ENCODE data around the gene BRAP. TPM values are rescaled to one million over a fixed set of nuclear protein-coding genes. Genes with fewer than 3 reads are reported as not detected.

Gene BRAP
- total and polyA plus RNA-seq, 2 experiments from 2014 or later, result 14.7 to 18.7 TPM

DNA sequence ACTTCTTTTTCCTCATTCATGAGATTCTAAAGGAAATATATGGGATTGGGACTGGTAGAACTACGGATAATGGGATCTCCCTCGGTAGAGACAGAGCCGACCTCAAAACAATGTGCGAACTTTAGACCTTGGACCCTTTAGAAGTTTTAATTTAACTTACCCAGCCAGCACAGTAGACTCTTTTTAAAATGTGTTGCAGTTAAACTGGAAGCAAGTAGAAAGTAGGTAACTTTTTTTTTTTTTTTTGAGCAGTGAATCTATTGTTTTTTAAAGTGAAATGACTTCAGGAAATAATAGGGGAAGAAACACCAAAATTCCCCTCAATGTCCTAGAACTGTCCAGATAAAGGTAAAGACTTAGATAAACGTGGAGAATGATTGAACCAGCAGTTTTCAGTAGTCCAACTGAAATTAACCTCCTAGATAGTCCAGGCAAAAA lies 85.5 kb downstream of the BRAP start:
- TF ChIP-seq EZH2 (IDR thresholded peaks at IDR 0.05; ENCODE audit: insufficient read depth, poor library complexity, severe bottlenecking) (no peak), EZH2phosphoT487 (IDR thresholded peaks at IDR 0.05; ENCODE audit: insufficient read depth, low read depth) (no peak)
- Histone ChIP-seq H3K4me3 (peak overlapping the region; percentile 98), H3K4me1 (ENCODE audit: insufficient read depth) (peaks cover 17% of the 10 kb centered on the region), H3K27ac (peak overlapping the region; percentile 94), H3K4me2 (ENCODE audit: unreplicated experiment) (peak overlapping the region; percentile 99), H3F3A (ENCODE audit: insufficient read depth) (peaks cover 25% of the 10 kb centered on the region), H3K9me3 (ENCODE audit: low read depth) (no peaks in the 10 kb centered on the region), H3K27me3 (replicated peaks; ENCODE audit: insufficient read depth) (no peaks in the 10 kb centered on the region), H3K9me2 (ENCODE audit: insufficient read depth) (no peaks in the 10 kb centered on the region), H3K9ac (peak overlapping the region; percentile 91), H4K20me1 (ENCODE audit: insufficient read depth) (peaks cover 13% of the 10 kb centered on the region), H2AFZ (peak overlapping the region; percentile 78), H3K36me3 (ENCODE audit: low read depth) (no peaks in the 10 kb centered on the region), H3K79me2 (ENCODE audit: insufficient read depth) (peaks cover 56% of the 10 kb centered on the region)
- no peak for DNase-seq
- WGBS, 2 experiments (ENCODE audit: low coverage in 1 of 2, low lambda C conversion rate in 2 of 2, missing lambda C conversion rate in 2 of 2), result 9 to 14% methylated on average over 5 of the region's 5 CpGs
- in situ Hi-C loops (cut with MboI), result no loop called here

DNA sequence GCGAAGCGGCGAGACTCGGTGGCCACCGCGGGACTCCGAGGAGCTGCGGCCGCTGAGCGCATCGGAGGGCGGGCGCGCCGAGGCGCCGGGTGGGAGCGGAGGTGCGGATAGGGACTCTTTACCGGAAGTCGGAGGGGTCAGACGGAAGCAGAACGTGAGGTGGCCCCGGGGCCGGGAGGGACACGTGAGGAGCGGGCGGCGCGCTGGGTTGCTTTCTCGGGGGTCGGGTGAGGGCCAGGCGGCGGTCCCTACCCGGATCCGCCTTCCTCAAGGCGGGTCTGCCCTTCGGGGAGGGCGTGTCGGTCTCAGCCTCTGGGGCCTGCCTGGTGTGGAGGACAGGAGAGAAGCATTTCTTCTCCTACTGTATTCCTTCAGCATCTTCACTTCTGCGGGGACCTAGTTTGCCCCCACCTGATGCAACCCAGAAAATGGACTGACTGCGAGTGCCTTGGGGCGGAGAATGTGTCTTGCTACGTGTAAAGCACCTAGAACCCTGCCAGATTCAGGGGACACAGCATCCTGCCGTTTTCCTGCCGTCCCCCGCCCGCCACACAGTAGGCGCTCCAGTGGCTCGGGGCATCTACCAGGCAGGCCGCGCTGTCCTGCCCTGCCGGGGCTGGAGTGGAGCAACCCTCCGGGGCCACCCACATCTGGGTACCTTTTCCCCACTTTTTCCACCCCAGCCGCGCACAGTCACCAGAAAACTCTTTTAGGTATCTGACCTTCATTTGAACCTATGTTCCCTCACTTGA lies 86.1 kb downstream of the BRAP start:
- peaks cover 18% of the 10 kb centered on the region for H4K20me1 ChIP-seq (ENCODE audit: insufficient read depth)
- peak overlapping the region; percentile 94 for H3K27ac ChIP-seq
- H3K9me3 ChIP-seq (ENCODE audit: low read depth), result no peaks in the 10 kb centered on the region
- peaks cover 30% of the 10 kb centered on the region for H3F3A ChIP-seq (ENCODE audit: insufficient read depth)
- peak overlapping the region; percentile 78 for H2AFZ ChIP-seq
- H3K27me3 ChIP-seq (replicated peaks; ENCODE audit: insufficient read depth), result no peaks in the 10 kb centered on the region
- H3K9me2 ChIP-seq (ENCODE audit: insufficient read depth), result no peaks in the 10 kb centered on the region
- H3K79me2 ChIP-seq (ENCODE audit: insufficient read depth), result peaks cover 62% of the 10 kb centered on the region
- peak overlapping the region; percentile 99 for H3K4me2 ChIP-seq (ENCODE audit: unreplicated experiment)
- in situ Hi-C loops (cut with MboI), result no loop called here
- H3K4me3 ChIP-seq, result peak overlapping the region; percentile 98
- peak overlapping the region; percentile 91 for H3K9ac ChIP-seq
- WGBS, 2 experiments (ENCODE audit: low coverage in 1 of 2, low lambda C conversion rate in 2 of 2, missing lambda C conversion rate in 2 of 2), result 1% methylated on average over 22 to 48 of the region's 56 CpGs
- no peak for TF ChIP-seq EZH2 (IDR thresholded peaks at IDR 0.05; ENCODE audit: insufficient read depth, poor library complexity, severe bottlenecking)
- TF ChIP-seq EZH2phosphoT487 (IDR thresholded peaks at IDR 0.05; ENCODE audit: insufficient read depth, low read depth), result no peak
- H3K36me3 ChIP-seq (ENCODE audit: low read depth), result no peaks in the 10 kb centered on the region
- peaks cover 23% of the 10 kb centered on the region for H3K4me1 ChIP-seq (ENCODE audit: insufficient read depth)
- peak; percentile 95 for DNase-seq

DNA sequence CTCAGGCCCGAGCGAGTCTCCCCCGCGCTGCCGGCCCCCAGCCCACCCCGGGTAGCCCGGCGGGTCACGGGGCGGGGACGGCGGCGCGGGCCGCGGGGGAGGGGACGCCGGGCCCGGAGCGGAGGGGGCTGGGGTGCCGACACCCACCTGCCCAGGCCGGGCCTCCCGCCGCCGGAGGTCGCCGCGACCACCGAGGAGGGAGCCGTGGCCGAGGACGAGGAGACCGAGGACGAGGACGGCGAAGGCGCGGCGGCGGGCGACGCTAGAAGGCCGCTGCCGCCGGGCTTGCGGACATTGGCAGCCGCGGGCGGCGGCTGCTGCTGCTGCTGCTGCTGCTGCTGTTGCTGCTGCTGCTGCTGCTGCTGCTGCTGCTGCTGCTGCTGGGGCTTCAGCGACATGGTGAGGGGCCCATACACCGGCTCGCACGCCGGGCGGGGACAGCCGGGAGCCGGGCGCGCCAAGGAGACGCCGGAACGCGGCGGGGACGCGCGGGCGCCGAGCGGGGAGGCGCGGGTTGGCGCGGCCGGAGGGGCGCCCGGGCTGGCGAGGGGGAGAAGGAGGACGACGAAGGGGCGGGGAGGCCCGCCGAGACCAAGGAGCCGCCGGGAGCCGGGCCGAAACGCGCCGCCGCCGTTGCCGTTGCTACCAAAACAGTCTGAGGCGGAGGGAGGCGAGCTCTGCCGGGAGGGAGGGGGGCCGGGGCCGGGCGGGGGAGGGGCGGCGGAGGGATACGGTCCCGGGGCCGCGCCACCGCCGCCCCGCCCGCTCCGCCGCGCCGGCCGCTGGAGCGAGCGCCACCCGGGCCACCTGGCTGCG lies 86.9 kb downstream of the BRAP start, which contains the start of gene ATXN2:
TSS of gene ATXN2 (minus strand) at position 679 of the 816 bp plus-strand sequence. CDS start at position 398, 281 bp downstream.
- Histone ChIP-seq H3K9me3 (ENCODE audit: low read depth) (no peaks in the 10 kb centered on the region), H3K79me2 (ENCODE audit: insufficient read depth) (peaks cover 70% of the 10 kb centered on the region), H3F3A (ENCODE audit: insufficient read depth) (peaks cover 38% of the 10 kb centered on the region), H3K27me3 (replicated peaks; ENCODE audit: insufficient read depth) (no peaks in the 10 kb centered on the region), H3K27ac (peak within 1 kb of the TSS; percentile 94), H3K9ac (peak within 1 kb of the TSS; percentile 91), H3K4me1 (ENCODE audit: insufficient read depth) (peaks cover 31% of the 10 kb centered on the region), H3K36me3 (ENCODE audit: low read depth) (no peaks in the 10 kb centered on the region), H2AFZ (peak within 1 kb of the TSS; percentile 78), H3K4me2 (ENCODE audit: unreplicated experiment) (peak within 1 kb of the TSS; percentile 99), H3K4me3 (peak within 1 kb of the TSS; percentile 98), H3K9me2 (ENCODE audit: insufficient read depth) (no peaks in the 10 kb centered on the region), H4K20me1 (ENCODE audit: insufficient read depth) (peaks cover 26% of the 10 kb centered on the region)
- in situ Hi-C loops (cut with MboI), result no loop called here
- peak; percentile 83 for DNase-seq
- no peak for TF ChIP-seq EZH2 (IDR thresholded peaks at IDR 0.05; ENCODE audit: insufficient read depth, poor library complexity, severe bottlenecking)
- TF ChIP-seq EZH2phosphoT487 (IDR thresholded peaks at IDR 0.05; ENCODE audit: insufficient read depth, low read depth), result no peak
- WGBS, 2 experiments (ENCODE audit: low coverage in 1 of 2, low lambda C conversion rate in 2 of 2, missing lambda C conversion rate in 2 of 2), result 0 to 1% methylated on average over 42 to 76 of the region's 119 CpGs

DNA sequence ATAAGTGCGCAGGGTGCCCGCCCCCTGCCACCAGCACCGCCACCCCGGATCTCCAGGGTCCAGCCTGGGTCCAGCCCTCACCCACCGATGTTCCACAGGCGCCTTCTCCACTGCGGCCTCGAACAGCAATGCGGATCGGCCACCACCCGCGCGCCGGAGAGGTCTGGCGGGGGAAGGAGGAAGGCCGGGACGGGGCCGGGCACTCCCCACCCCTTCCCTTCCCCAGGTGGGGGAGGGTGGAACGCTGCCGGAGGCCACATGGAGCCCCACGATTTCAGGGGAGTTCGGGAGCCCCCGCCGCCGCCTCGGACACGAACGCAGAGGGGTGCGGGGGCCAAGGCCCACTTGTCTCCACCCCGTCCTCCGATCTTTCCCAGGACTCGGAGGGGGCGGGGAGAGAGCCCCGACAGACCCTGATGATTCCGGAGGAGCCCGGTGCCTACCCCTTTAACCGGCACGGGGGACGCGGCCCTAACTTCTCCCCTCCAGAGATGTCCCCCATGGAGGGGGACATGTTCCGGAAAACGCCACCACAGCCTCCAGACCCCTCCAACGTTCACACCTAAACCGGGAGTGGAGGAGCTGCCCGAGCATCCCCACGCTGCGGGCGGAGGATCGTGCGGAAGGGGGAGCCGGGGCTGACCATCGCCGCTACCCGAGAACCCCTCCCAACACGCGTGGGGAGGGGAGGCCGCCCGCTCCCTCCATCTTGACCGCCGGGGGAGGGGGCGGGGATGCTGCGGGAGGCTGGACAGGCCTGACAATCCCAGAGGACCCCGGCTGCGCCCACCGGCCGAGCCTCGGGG lies 87.7 kb downstream of the BRAP start:
- H3K4me1 ChIP-seq (ENCODE audit: insufficient read depth), result peaks cover 39% of the 10 kb centered on the region
- H2AFZ ChIP-seq, result peak overlapping the region; percentile 61
- no peak for TF ChIP-seq EZH2 (IDR thresholded peaks at IDR 0.05; ENCODE audit: insufficient read depth, poor library complexity, severe bottlenecking)
- peaks cover 78% of the 10 kb centered on the region for H3K79me2 ChIP-seq (ENCODE audit: insufficient read depth)
- no peaks in the 10 kb centered on the region for H3K9me3 ChIP-seq (ENCODE audit: low read depth)
- H3K27ac ChIP-seq, result peak overlapping the region; percentile 94
- no peaks in the 10 kb centered on the region for H3K27me3 ChIP-seq (replicated peaks; ENCODE audit: insufficient read depth)
- H3F3A ChIP-seq (ENCODE audit: insufficient read depth), result peaks cover 46% of the 10 kb centered on the region
- in situ Hi-C loops (cut with MboI), result no loop called here
- H4K20me1 ChIP-seq (ENCODE audit: insufficient read depth), result peaks cover 30% of the 10 kb centered on the region
- 1 to 4% methylated on average over 34 to 59 of the region's 67 CpGs for WGBS, 2 experiments (ENCODE audit: low coverage in 1 of 2, low lambda C conversion rate in 2 of 2, missing lambda C conversion rate in 2 of 2)
- H3K4me3 ChIP-seq, result peak overlapping the region; percentile 98
- peak; percentile 62 for DNase-seq
- no peaks in the 10 kb centered on the region for H3K9me2 ChIP-seq (ENCODE audit: insufficient read depth)
- peak overlapping the region; percentile 91 for H3K9ac ChIP-seq
- H3K4me2 ChIP-seq (ENCODE audit: unreplicated experiment), result peak overlapping the region; percentile 82
- no peaks in the 10 kb centered on the region for H3K36me3 ChIP-seq (ENCODE audit: low read depth)

All from GM23248 (cell line).